ENCODE measurements around the gene INPP5A.

DNA sequence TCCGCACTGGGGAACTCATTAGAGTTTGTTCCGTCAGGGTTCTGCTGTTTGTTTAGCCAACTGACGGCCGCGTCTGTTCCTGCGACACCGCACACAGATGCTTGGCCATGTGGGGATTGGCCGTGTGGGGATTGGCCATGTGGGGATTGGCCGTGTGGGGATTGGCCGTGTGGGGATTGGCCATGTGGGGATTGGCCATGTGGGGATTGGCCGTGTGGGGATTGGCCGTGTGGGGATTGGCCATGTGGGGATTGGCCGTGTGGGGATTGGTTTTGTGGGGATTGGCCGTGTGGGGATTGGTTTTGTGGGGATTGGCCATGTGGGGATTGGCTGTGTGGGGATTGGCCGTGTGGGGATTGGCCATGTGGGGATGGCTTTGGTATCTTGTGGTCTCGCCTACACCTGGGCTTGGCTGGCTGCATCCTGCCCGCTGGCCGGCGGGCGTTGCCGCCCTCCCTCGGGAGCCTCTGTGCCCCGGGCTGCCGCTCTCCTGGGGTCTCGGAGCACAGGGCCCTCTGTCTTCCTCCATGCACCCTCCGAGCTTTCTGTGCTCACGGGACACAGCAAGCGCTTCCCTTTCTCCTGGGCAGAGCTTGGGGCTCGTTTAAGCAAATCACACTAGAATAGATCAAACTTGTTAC lies 185.9 kb downstream of the INPP5A start:
- TF ChIP-seq, protein P1, sequence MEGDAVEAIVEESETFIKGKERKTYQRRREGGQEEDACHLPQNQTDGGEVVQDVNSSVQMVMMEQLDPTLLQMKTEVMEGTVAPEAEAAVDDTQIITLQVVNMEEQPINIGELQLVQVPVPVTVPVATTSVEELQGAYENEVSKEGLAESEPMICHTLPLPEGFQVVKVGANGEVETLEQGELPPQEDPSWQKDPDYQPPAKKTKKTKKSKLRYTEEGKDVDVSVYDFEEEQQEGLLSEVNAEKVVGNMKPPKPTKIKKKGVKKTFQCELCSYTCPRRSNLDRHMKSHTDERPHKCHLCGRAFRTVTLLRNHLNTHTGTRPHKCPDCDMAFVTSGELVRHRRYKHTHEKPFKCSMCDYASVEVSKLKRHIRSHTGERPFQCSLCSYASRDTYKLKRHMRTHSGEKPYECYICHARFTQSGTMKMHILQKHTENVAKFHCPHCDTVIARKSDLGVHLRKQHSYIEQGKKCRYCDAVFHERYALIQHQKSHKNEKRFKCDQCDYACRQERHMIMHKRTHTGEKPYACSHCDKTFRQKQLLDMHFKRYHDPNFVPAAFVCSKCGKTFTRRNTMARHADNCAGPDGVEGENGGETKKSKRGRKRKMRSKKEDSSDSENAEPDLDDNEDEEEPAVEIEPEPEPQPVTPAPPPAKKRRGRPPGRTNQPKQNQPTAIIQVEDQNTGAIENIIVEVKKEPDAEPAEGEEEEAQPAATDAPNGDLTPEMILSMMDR (IDR thresholded peaks at IDR 0.05; ENCODE audit: insufficient read depth, low read length), result no peak
- TF ChIP-seq, protein P2, sequence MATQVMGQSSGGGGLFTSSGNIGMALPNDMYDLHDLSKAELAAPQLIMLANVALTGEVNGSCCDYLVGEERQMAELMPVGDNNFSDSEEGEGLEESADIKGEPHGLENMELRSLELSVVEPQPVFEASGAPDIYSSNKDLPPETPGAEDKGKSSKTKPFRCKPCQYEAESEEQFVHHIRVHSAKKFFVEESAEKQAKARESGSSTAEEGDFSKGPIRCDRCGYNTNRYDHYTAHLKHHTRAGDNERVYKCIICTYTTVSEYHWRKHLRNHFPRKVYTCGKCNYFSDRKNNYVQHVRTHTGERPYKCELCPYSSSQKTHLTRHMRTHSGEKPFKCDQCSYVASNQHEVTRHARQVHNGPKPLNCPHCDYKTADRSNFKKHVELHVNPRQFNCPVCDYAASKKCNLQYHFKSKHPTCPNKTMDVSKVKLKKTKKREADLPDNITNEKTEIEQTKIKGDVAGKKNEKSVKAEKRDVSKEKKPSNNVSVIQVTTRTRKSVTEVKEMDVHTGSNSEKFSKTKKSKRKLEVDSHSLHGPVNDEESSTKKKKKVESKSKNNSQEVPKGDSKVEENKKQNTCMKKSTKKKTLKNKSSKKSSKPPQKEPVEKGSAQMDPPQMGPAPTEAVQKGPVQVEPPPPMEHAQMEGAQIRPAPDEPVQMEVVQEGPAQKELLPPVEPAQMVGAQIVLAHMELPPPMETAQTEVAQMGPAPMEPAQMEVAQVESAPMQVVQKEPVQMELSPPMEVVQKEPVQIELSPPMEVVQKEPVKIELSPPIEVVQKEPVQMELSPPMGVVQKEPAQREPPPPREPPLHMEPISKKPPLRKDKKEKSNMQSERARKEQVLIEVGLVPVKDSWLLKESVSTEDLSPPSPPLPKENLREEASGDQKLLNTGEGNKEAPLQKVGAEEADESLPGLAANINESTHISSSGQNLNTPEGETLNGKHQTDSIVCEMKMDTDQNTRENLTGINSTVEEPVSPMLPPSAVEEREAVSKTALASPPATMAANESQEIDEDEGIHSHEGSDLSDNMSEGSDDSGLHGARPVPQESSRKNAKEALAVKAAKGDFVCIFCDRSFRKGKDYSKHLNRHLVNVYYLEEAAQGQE (IDR thresholded peaks at IDR 0.05; ENCODE audit: insufficient replicate concordance, low read depth), result no peak
- no peak for TF ChIP-seq POLR2AphosphoS5 (IDR thresholded peaks at IDR 0.05; ENCODE audit: low read depth)
